K562 (cell line): Measurements from ENCODE around the gene GOPC.

Source experiments
- ESRRA ChIP-seq: fragments of 450-650 bp; IDR thresholded peaks from 2 replicates; pipeline ENCODE4 v1.6.1; 2014; ENCODE audit warnings: low read depth, mild to moderate bottlenecking, moderate library complexity, borderline replicate concordance
- EZH2 ChIP-seq: IDR thresholded peaks from 2 replicates; pipeline ENCODE4 v1.6.1; 2012; ENCODE audit warnings: low read depth, mild to moderate bottlenecking, inconsistent platforms, low read length, borderline replicate concordance
- KLF13 ChIP-seq: fragments of 450-650 bp; IDR thresholded peaks from 2 replicates; pipeline ENCODE4 v1.6.1; 2016; ENCODE audit warnings: missing genetic modification characterization, low read depth, mild to moderate bottlenecking, missing compliant biosample characterization, moderate library complexity, borderline replicate concordance
- POLR2A ChIP-seq: fragments of 450-650 bp; conservative IDR thresholded peaks from 2 replicates; pipeline ENCODE4 v1.6.1; 2016
- SPI1 ChIP-seq: IDR thresholded peaks from 2 replicates; pipeline ENCODE4 v1.6.1; 2011; ENCODE audit warnings: low read depth, low read length, control low read depth, borderline replicate concordance
- STAT5B ChIP-seq: fragments of 250-450 bp; sonication (Bioruptor Pico); IDR thresholded peaks from 2 replicates; pipeline ENCODE4 v1.8.0; 2021; ENCODE audit warnings: mild to moderate bottlenecking, inconsistent platforms
- ZNF384 ChIP-seq: IDR thresholded peaks from 2 replicates; pipeline ENCODE4 v1.6.1; 2012; ENCODE audit warnings: low read depth, low read length, improper control_type of control experiment
- TF ChIP-seq, protein P1 (sequence below): fragments of 450-650 bp; IDR thresholded peaks from 2 replicates; pipeline ENCODE4 v1.7.1; 2018; ENCODE audit warnings: mild to moderate bottlenecking, low read depth; ENCODE audit not compliant: partially characterized antibody
- TF ChIP-seq, protein P2 (sequence below), 3 experiments: IDR thresholded peaks in 2 of 3; conservative IDR thresholded peaks in 1 of 3; 2 replicates each; pipeline ENCODE4 v1.5.1; 2011 to 2012; ENCODE audit warnings: low read length in 3 of 3, mild to moderate bottlenecking in 3 of 3, control low read depth in 2 of 3, improper control_type of control experiment in 1 of 3, inconsistent platforms in 1 of 3, low read depth in 1 of 3, mixed read lengths in 1 of 3, moderate library complexity in 1 of 3; ENCODE audit not compliant: insufficient read depth in 2 of 3

DNA sequence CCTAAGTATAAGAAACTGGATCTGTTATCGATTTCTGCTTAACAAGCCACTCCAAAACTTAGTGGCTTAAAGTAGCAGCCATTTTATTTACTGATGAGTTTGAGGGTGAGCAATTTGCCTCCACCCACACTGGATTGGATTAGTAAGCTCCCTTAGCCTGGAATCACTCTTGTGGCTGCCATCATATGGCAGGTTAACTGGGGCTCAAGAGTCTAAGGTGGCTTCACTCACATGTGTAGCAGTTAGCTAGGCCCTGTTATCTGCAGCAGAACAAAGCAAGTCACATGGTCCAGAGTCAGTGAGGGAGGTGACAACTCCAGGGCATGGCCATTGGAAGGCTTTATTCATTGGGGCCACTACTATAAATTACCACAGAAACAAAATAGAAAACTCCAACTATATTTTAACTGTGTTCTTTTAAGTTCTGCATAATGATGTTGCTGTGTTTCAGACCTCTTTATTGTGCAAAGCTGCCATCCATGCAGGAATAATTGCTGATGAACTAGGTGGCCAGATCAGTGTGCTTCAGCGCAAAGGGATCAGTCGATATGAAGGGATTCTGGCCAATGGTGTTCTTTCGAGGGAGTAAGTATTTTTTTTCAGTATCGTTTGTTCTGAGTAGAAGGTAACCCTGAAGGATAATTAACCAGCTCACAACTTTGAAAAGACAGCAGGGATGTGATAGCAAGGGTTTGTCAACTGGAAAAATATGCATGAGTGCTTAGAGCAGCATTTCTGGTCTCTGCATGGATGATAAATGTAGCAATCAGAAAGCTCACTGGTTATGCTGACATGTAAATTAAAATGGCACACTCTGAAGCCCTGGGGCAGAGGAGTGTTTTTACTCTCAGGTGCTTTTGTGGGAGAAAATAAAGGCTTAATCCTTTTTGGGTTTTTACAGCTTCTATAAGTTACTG, 70.2 kb downstream of the GOPC start:
- TF ChIP-seq POLR2A (no peak), STAT5B (CRISPR knock-in tag) (no peak), SPI1 (no peak), ESRRA (no peak), EZH2 (no peak), KLF13 (tag) (no peak), ZNF384 (no peak)
- TF ChIP-seq, protein P1, sequence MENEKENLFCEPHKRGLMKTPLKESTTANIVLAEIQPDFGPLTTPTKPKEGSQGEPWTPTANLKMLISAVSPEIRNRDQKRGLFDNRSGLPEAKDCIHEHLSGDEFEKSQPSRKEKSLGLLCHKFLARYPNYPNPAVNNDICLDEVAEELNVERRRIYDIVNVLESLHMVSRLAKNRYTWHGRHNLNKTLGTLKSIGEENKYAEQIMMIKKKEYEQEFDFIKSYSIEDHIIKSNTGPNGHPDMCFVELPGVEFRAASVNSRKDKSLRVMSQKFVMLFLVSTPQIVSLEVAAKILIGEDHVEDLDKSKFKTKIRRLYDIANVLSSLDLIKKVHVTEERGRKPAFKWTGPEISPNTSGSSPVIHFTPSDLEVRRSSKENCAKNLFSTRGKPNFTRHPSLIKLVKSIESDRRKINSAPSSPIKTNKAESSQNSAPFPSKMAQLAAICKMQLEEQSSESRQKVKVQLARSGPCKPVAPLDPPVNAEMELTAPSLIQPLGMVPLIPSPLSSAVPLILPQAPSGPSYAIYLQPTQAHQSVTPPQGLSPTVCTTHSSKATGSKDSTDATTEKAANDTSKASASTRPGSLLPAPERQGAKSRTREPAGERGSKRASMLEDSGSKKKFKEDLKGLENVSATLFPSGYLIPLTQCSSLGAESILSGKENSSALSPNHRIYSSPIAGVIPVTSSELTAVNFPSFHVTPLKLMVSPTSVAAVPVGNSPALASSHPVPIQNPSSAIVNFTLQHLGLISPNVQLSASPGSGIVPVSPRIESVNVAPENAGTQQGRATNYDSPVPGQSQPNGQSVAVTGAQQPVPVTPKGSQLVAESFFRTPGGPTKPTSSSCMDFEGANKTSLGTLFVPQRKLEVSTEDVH = no peak
- TF ChIP-seq, protein P2, sequence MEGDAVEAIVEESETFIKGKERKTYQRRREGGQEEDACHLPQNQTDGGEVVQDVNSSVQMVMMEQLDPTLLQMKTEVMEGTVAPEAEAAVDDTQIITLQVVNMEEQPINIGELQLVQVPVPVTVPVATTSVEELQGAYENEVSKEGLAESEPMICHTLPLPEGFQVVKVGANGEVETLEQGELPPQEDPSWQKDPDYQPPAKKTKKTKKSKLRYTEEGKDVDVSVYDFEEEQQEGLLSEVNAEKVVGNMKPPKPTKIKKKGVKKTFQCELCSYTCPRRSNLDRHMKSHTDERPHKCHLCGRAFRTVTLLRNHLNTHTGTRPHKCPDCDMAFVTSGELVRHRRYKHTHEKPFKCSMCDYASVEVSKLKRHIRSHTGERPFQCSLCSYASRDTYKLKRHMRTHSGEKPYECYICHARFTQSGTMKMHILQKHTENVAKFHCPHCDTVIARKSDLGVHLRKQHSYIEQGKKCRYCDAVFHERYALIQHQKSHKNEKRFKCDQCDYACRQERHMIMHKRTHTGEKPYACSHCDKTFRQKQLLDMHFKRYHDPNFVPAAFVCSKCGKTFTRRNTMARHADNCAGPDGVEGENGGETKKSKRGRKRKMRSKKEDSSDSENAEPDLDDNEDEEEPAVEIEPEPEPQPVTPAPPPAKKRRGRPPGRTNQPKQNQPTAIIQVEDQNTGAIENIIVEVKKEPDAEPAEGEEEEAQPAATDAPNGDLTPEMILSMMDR (IDR thresholded peaks at IDR 0.05 in 2 of 3, conservative IDR thresholded peaks at IDR 0.05 in 1 of 3; ENCODE audit: insufficient read depth in 2 of 3, low read depth in 1 of 3, low read length in 3 of 3) = no peak
